Heart right ventricle (tissue), 16 donors: ENCODE data around the gene PIK3CB. TPM values are rescaled to one million over a fixed set of nuclear protein-coding genes. Genes with fewer than 3 reads are reported as not detected.
A peak's percentile ranks its signal among the peaks of the same experiment; 100 is the strongest.
"Not testable (repeated sequence)": the region's sequence is repeated elsewhere in the genome, so short reads cannot be mapped to it uniquely, and the experiment has no call there.

Experiments used
- ATAC-seq, 8 donors: fragments of 200-7000 bp; cut with Tn5 transposase; one replicate each; pipeline ENCODE4 v1.9.1; 2020; ENCODE audit warnings: mild to moderate bottlenecking in 8 of 8, moderate library complexity in 8 of 8, moderate number of reproducible peaks in 1 of 8
- DNase-seq, 2 donors: peaks; one replicate each; pipeline ENCODE4 v3.0.0-alpha.2; 2020
- H3K27ac ChIP-seq, 10 donors: fragments of 200-600 bp; sonication (generic) in 2 of 10; one replicate each; pipeline versions ENCODE4 v1.5.0 to v1.8.0; 2020 to 2022; ENCODE audit warnings: mild to moderate bottlenecking in 3 of 10
- H3K27me3 ChIP-seq, 7 donors: fragments of 200-600 bp; one replicate each; pipeline ENCODE4 v1.8.0; 2021 to 2022; ENCODE audit warnings: mild to moderate bottlenecking in 2 of 7
- H3K36me3 ChIP-seq, 9 donors: fragments of 200-600 bp; sonication (generic) in 1 of 9; one replicate each; pipeline versions ENCODE4 v1.5.0 to v1.8.0; 2020 to 2022; ENCODE audit warnings: mild to moderate bottlenecking in 2 of 9
- H3K4me1 ChIP-seq, 9 donors: fragments of 200-600 bp; sonication (generic) in 1 of 9; one replicate each; pipeline versions ENCODE4 v1.5.0 to v1.8.0; 2020 to 2022; ENCODE audit warnings: mild to moderate bottlenecking in 4 of 9
- H3K4me3 ChIP-seq, 10 donors: fragments of 200-600 bp; sonication (generic) in 2 of 10; one replicate each; pipeline versions ENCODE4 v1.5.0 to v1.8.0; 2020 to 2022; ENCODE audit warnings: mild to moderate bottlenecking in 7 of 10, moderate library complexity in 2 of 10
- H3K9me3 ChIP-seq, 11 donors: fragments of 200-600 bp in 10 of 11; sonication (generic) in 2 of 11; one replicate each; pipeline versions ENCODE4 v1.5.0 to v1.8.0; 2013 to 2022; ENCODE audit warnings: mild to moderate bottlenecking in 2 of 11, control low read depth in 1 of 11, moderate library complexity in 1 of 11
- CTCF ChIP-seq, 9 donors: fragments of 200-600 bp; sonication (generic) in 2 of 9; IDR thresholded peaks; one replicate each; pipeline versions ENCODE4 v1.5.0 to v1.8.0; 2021 to 2022; ENCODE audit warnings: antibody characterized with exemption in 9 of 9, mild to moderate bottlenecking in 5 of 9, moderate library complexity in 1 of 9
- WGBS, 2 donors: extraction: QIAGEN DNeasy Blood & Tissue Kit; methylation state at CpG; one replicate each; pipeline ENCODE4 v1.1.7; 2013; ENCODE audit warnings: inconsistent platforms in 1 of 2; 5-methylcytosine and 5-hydroxymethylcytosine counted together
- intact Hi-C, 10 donors: fragments of 100-400 bp; cut with DNase I; formaldehyde crosslinking; loops; one replicate each; pipeline versions ENCODE4 v1.11.1 to v1.14.2; 2022
- polyA plus RNA-seq, 2 donors: library from polyadenylated mRNA; stranded (reverse); fragments of 200-250 nt; gene quantifications; one replicate each; pipeline ENCODE4 v1.2.3, GENCODE V29; 2013
- total RNA-seq, 10 donors: library from RNA; stranded (reverse); fragmentation: NEBNext Ultra II Directional in 3 of 10; extraction: Animal tissue kit (Norgen Biotek cat#: 25700) in 3 of 10; gene quantifications; one replicate each; pipeline versions ENCODE4 v1.2.1 to v1.2.4, GENCODE V29; 2021 to 2023
- donor health status: Arrhythmogenic right ventricular cardiomyopathy.
- donor health status: ischemic (EF 13 %, LVEDD 7.1; RV severe dilation, severe dysfunction).
- donor health status: healthy with polysubstance abuse.
- donor health status: DM: no; HTN: yes; CAD: no.
- donor health status: DM: no; HTN: no; CAD: no.
- donor health status: ischemic (EF 25% LVEDD 6.9; RV normal size, moderate dysfunction).
- donor health status: ischemic (EF 25% LVEDD 5.7; RV mildly dilated, moderate dysfunction).
- donor health status: healthy.
- donor health status: DM: yes; HTN: yes; CAD: no.
- donor health status: Ischemic cardiomyopathy.
- donor health status: ischemic (EF 35%, LVEDD 5.7; RV mildly dilated, moderate dysfunction).
- donor health status: nonischemic (EF 11% LVEDD 7.7; RV severe dilation, severe dysfunction).
- donor health status: DM: yes; HTN: yes; CAD: no.
- donor health status: PGD.
- donor health status: ischemic (EF 29% LVEDD 5.4; RV normal size, mild dysfunction).
- donor health status: nonischemic (EF 23%, LVEDD 6.1; RV moderate dilation, normal function).

The PIK3CB gene
- total and polyA plus RNA-seq, 12 donors: 8.1 to 45.7 (median 29.3) TPM

- 71 to 72% methylated on average over 6 of the region's 6 CpGs for WGBS, 2 donors
- no peaks in the 10 kb centered on the region for H3K9me3 ChIP-seq
- ATAC-seq: no peak
- H3K36me3 ChIP-seq: peaks cover 0 to 4% (median 0%) of the 10 kb centered on the region in 9 donors
- peak overlapping the region in 7 of 10 donors; percentile 90 to 99 (median 96) for H3K27ac ChIP-seq
- H3K27me3 ChIP-seq: no peaks in the 10 kb centered on the region
- DNase-seq: no peak
- H3K4me1 ChIP-seq: peaks cover 3 to 15% (median 12%) of the 10 kb centered on the region in 9 donors
- TF ChIP-seq CTCF (IDR thresholded peaks at IDR 0.05): no peak
- peak overlapping the region in 9 of 10 donors; percentile 57 to 95 (median 80) for H3K4me3 ChIP-seq
- intact Hi-C loops: loop anchor here in 4 of 10 donors (2.0 to 10.0 kb wide), 5 partner anchors 15 to 312 kb away; partner anchors contain the start of gene CEP70 (in 1 of the 4)
These were observed 224.8 kb downstream of the PIK3CB start for GRCh38 chr3:138609898-138610266.

DNA sequence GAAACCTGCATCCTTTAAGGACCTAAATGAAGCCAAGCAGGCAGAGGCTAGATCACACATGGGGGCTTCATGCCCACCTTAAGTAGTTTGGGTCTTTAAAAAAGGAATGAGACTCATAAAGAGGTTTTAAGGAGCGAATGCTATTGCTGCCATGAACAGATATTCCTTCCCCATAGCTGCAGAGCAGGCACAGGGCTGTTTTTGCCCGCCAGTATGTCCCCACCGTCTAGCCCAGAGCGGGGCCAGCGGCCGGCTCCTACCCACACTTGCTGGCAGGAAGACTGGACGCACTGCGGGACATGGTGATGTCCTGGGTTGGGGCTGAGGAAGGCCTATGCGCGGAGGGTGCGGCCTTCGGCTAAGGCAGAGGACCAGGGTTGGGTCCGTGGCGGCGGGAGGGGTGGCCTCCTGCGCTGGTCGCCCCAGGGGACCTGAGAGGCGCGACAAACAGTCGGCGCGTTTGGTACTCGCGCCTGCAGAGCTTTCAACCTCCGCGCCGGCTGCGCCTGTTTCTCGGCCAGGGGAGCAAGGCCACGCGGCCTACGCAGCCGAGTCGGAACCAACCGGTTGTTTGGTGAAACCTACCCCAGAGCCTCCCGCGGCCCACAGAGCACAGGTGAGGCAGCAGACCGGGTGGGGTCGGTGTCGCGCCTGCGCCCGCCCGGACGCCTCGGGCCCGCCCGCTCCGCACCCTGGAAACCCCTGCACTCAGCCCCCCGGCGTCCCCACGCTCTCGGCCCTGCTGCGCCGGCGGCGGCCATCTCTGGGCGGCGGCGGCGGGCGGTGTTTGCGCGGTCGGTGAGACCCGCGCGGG, 226.2 kb downstream of the PIK3CB start, which contains the start of gene FAIM:
FAIM (plus strand) TSS at position 450 of the 814 bp plus-strand sequence. CDS start 10,956 bp downstream, outside the sequence.
- 2% methylated on average over 68 of the region's 68 CpGs for WGBS, 2 donors
- intact Hi-C loops: loop anchor here in 3 of 10 donors (2.0 to 10.0 kb wide), 4 partner anchors 14 to 314 kb away; partner anchors contain the start of gene CEP70 (in 1 of the 3)
- peak within 1 kb of the TSS; percentile 33 to 95 (median 78) for H3K4me3 ChIP-seq
- no peaks in the 10 kb centered on the region for H3K9me3 ChIP-seq
- no peaks in the 10 kb centered on the region for H3K27me3 ChIP-seq
- H3K4me1 ChIP-seq: peaks cover 3 to 15% (median 12%) of the 10 kb centered on the region in 9 donors
- TF ChIP-seq CTCF (IDR thresholded peaks at IDR 0.05): no peak
- peak within 1 kb of the TSS; percentile 86 to 99 (median 96) for H3K27ac ChIP-seq
- ATAC-seq (peak; percentile 82 to 93 (median 86)), DNase-seq (peak; percentile 59 to 75)
- H3K36me3 ChIP-seq: peaks cover 0 to 4% (median 0%) of the 10 kb centered on the region in 9 donors

DNA sequence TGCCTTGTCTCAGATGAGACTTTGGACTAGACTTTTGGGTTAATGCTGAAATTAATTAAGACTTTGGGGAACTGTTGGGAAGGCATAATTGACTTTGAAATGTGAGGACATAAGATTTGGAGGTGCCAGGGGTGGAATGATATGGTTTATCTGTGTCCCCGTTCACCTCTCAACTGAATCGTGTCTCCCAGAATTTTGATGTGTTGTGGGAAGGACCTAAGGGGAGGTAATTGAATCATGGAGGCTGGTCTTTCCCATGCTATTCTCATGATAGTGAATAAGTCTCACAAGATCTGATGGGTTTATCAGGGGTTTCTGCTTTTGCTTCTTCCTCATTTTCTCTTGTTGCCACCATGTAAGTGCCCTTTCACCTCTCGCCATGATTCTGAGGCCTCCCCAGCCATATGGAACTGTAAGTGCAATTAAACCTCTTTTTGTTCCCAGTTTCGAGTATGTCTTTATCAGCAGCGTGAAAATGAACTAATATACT, 230.6 kb downstream of the PIK3CB start:
- not testable (repeated sequence) for H3K36me3 ChIP-seq, H3K4me1 ChIP-seq, H3K9me3 ChIP-seq, H3K27me3 ChIP-seq, H3K27ac ChIP-seq, ATAC-seq, DNase-seq, H3K4me3 ChIP-seq
- WGBS, 2 donors: 92 to 96% methylated on average over 5 of the region's 5 CpGs
- intact Hi-C loops: loop anchor here in 1 of 10 donors (10.0 kb wide), 1 partner anchor 81 kb away; no protein-coding TSS in a partner anchor

Other genes with a start within 250 kb of the PIK3CB start
- gene CEP70, start 240.7 kb downstream of the PIK3CB start, total RNA-seq: 10 to 100 TPM; 22.2 to 32.2 (median 24.8) TPM
- gene CEP70, start 240.7 kb downstream of the PIK3CB start, polyA plus RNA-seq: 10 to 100 TPM; 10.6 to 11.5 TPM
- gene FAIM, start 226.2 kb downstream of the PIK3CB start, total RNA-seq: 1 to 10 TPM; 1.5 to 3.6 (median 2.7) TPM
- 10 to 100 TPM in 1 of 2 donors, 1 to 10 TPM in 1; 5.6 to 15.7 TPM for gene FAIM, start 226.2 kb downstream of the PIK3CB start, polyA plus RNA-seq
- gene FOXL2, start 112.2 kb upstream of the PIK3CB start, total RNA-seq: under 1 TPM in 1 of 10 donors, not detected in 9; 0.12 TPM
- not detected for gene FOXL2, start 112.2 kb upstream of the PIK3CB start, polyA plus RNA-seq
- under 1 TPM in 2 of 10 donors, not detected in 8; 0.06 to 0.13 TPM for gene FOXL2NB, start 112.3 kb upstream of the PIK3CB start, total RNA-seq
- gene FOXL2NB, start 112.3 kb upstream of the PIK3CB start, polyA plus RNA-seq: under 1 TPM in 1 of 2 donors, not detected in 1; 0.01 TPM
- not detected for gene PRR23A, start 171.3 kb upstream of the PIK3CB start, total RNA-seq
- not detected for gene PRR23A, start 171.3 kb upstream of the PIK3CB start, polyA plus RNA-seq
- not detected for gene PRR23B, start 186.0 kb upstream of the PIK3CB start, total RNA-seq
- gene PRR23B, start 186.0 kb upstream of the PIK3CB start, polyA plus RNA-seq: not detected
- not detected for gene PRR23C, start 210.0 kb upstream of the PIK3CB start, total RNA-seq
- not detected for gene PRR23C, start 210.0 kb upstream of the PIK3CB start, polyA plus RNA-seq